Calu3 (cell line): ENCODE data around the gene CHERP. TPM values are rescaled to one million over a fixed set of nuclear protein-coding genes. Genes with fewer than 3 reads are reported as not detected.

Experiments
- BruUV-seq: library from RNA; stranded (reverse); fragments of 400-500 nt; replicated peaks from 2 replicates; lab custom pipeline; 2021; lab: Mats Ljungman, UMichigan
- CTCF ChIA-PET: fragments of 300-600 bp; sonication (Branson Sonifier 250); formaldehyde crosslinking; loops from one replicate; lab custom pipeline; 2022; ENCODE audit warnings: antibody characterized with exemption; lab: Charles Lee
- DNase-seq: peaks from one replicate; pipeline ENCODE4 v3.0.0; 2022
- H3K27ac Mint-ChIP-seq: one replicate; pipeline ENCODE4 v1.8.0; 2022; ENCODE audit warnings: mixed read lengths; ENCODE audit not compliant: unreplicated experiment
- H3K27me3 Mint-ChIP-seq: one replicate; pipeline ENCODE4 v1.8.0; 2022; ENCODE audit warnings: mixed read lengths; ENCODE audit not compliant: unreplicated experiment
- H3K36me3 Mint-ChIP-seq: one replicate; pipeline ENCODE4 v1.8.0; 2022; ENCODE audit warnings: mild to moderate bottlenecking, moderate library complexity, mixed read lengths; ENCODE audit not compliant: insufficient read depth, unreplicated experiment
- H3K4me1 Mint-ChIP-seq: one replicate; pipeline ENCODE4 v1.8.0; 2022; ENCODE audit warnings: mild to moderate bottlenecking, low read depth, mixed read lengths; ENCODE audit not compliant: unreplicated experiment
- H3K4me3 Mint-ChIP-seq: one replicate; pipeline ENCODE4 v1.8.0; 2022; ENCODE audit warnings: mild to moderate bottlenecking, low read depth, moderate library complexity, mixed read lengths; ENCODE audit not compliant: unreplicated experiment
- H3K9me3 Mint-ChIP-seq: one replicate; pipeline ENCODE4 v1.8.0; 2022; ENCODE audit warnings: low read depth, mixed read lengths; ENCODE audit not compliant: unreplicated experiment
- intact Hi-C: fragments of 100-400 bp; cut with micrococcal nuclease; formaldehyde crosslinking; loops from one replicate; pipeline ENCODE4 v1.10.0; 2022; ENCODE audit not compliant: unreplicated experiment
- total RNA-seq: library from RNA; stranded (reverse); gene quantifications from 2 replicates; pipeline ENCODE4 v1.2.3, GENCODE V29; 2022
- TF ChIP-seq, protein P1 (sequence below): fragments of 200-600 bp; IDR thresholded peaks from one replicate; pipeline ENCODE4 v1.8.0; 2022; ENCODE audit warnings: antibody characterized with exemption; ENCODE audit not compliant: unreplicated experiment

Gene CHERP
- total RNA-seq, 1 experiment from 2014 or later: 49.3 TPM

DNA sequence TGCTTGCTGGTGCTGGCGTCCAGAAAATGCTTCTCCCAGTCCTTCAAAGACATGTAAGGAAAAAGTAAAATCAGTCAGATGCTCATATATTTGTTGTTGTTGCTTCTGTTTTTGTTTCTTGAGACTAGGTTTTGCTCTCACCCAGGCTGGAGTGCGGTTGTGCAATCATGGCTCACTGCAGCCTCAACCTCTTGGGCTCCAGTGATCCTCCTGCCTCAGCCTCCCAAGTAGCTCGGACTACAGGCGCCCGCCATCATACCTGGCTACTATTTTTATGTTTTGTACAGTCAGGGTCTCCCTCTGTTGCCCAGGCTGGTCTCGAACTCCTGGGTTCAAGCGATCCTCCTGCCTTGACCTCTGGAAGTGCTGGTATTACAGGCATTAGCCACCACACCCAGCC is 59.5 kb downstream of the CHERP start:
- intact Hi-C loops: no loop called here
- Mint-ChIP-seq H3K4me1 (no peaks in the 10 kb centered on the region), H3K36me3 (no peaks in the 10 kb centered on the region), H3K9me3 (no peaks in the 10 kb centered on the region), H3K4me3 (no peak overlapping the region), H3K27me3 (no peaks in the 10 kb centered on the region), H3K27ac (no peak overlapping the region)
- TF ChIP-seq, protein P1, sequence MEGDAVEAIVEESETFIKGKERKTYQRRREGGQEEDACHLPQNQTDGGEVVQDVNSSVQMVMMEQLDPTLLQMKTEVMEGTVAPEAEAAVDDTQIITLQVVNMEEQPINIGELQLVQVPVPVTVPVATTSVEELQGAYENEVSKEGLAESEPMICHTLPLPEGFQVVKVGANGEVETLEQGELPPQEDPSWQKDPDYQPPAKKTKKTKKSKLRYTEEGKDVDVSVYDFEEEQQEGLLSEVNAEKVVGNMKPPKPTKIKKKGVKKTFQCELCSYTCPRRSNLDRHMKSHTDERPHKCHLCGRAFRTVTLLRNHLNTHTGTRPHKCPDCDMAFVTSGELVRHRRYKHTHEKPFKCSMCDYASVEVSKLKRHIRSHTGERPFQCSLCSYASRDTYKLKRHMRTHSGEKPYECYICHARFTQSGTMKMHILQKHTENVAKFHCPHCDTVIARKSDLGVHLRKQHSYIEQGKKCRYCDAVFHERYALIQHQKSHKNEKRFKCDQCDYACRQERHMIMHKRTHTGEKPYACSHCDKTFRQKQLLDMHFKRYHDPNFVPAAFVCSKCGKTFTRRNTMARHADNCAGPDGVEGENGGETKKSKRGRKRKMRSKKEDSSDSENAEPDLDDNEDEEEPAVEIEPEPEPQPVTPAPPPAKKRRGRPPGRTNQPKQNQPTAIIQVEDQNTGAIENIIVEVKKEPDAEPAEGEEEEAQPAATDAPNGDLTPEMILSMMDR: no peak
- DNase-seq: no peak
- CTCF ChIA-PET: no interaction called here
- no TSS peak for BruUV-seq

DNA sequence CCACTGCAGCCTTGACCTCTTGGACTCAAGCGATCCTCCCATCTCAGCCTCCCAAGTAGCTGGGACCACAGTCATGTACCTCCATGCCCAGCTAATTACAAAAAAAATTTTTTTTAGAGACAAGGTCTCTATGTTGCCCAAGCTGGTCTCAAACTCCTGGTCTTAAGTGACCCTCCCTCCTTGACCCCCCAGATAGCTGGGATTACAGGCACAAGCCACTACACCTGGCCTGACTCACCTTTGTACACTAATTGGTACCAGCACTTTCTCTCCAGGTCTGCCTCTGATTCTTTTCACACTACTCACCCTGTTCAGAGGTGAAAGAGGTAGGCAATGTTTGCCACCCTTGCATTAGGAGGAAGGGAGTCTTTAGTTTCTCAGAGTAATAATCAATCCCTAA is 64.9 kb downstream of the CHERP start:
- intact Hi-C loops: no loop called here
- TF ChIP-seq, protein P1: no peak
- Mint-ChIP-seq H3K36me3 (peaks cover 2% of the 10 kb centered on the region), H3K9me3 (no peaks in the 10 kb centered on the region), H3K4me3 (no peak overlapping the region), H3K4me1 (no peaks in the 10 kb centered on the region), H3K27ac (no peak overlapping the region), H3K27me3 (no peaks in the 10 kb centered on the region)
- DNase-seq: no peak
- no TSS peak for BruUV-seq
- CTCF ChIA-PET: no interaction called here

DNA sequence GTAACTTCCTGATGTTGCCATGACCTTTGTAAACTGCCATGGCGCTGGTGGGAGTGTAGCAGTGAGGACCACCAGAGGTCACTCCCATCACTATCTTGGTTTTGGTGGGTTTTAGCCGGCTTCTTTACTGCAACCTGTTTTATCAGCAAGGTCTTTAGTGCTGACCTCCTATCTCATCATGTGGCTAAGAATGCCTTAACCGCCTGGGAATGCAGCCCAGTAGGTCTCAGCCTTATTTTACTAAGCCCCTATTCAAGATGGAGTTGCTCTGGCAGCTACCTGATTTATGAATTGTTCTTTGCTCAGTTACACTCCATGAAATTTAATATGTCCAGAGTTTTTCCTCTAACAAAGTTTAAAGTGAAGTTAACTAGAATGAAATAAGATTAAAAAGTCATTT is 65.8 kb downstream of the CHERP start:
- intact Hi-C loops: no loop called here
- Mint-ChIP-seq H3K36me3 (peaks cover 8% of the 10 kb centered on the region), H3K4me3 (no peak overlapping the region), H3K4me1 (no peaks in the 10 kb centered on the region), H3K9me3 (no peaks in the 10 kb centered on the region), H3K27ac (no peak overlapping the region), H3K27me3 (no peaks in the 10 kb centered on the region)
- BruUV-seq: no TSS peak
- CTCF ChIA-PET: no interaction called here
- TF ChIP-seq, protein P1: no peak
- DNase-seq: no peak

DNA sequence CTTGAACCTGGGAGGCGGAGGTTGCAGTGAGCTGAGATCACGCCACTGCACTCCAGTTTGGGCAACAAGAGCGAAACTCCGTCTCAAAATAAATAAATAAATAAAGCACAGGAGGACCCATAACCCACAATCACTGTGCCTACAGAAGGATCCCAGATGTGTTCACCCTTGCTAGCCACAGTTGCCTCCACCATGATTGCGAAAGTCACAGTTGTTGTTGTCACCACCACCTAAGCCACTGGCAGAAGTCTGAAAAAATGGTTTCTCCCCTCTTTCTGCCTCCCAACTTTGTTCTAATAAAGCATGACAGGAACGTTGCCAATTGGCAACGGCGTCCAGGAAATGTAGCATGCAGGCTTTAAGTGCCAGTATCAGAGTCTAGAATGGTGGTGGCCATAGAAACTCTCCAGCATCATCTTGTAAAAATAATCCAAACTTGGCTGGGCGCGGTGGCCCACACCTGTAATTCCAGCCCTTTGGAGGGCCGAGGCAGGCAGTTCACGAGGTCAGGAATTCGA is 68.3 kb downstream of the CHERP start:
- BruUV-seq: no TSS peak
- DNase-seq: no peak
- peaks cover 8% of the 10 kb centered on the region for H3K36me3 Mint-ChIP-seq
- intact Hi-C loops: no loop called here
- no peak overlapping the region for H3K4me3 Mint-ChIP-seq
- no peaks in the 10 kb centered on the region for H3K27me3 Mint-ChIP-seq
- H3K9me3 Mint-ChIP-seq: no peaks in the 10 kb centered on the region
- CTCF ChIA-PET: interaction anchor here (0.6 kb wide), 1 partner anchor 69 kb away, joined by 4 read pairs; no protein-coding TSS in a partner anchor
- H3K27ac Mint-ChIP-seq: no peak overlapping the region
- TF ChIP-seq, protein P1: no peak
- peaks cover 21% of the 10 kb centered on the region for H3K4me1 Mint-ChIP-seq
